HG03280 (cell line): Measurements from ENCODE around the gene DOP1A.
A peak's percentile ranks its signal among the peaks of the same experiment; 100 is the strongest.

Experiments
- ATAC-seq: cut with Tn5 transposase; IDR thresholded peaks from one replicate; pipeline ENCODE4 v1.9.1; 2021; ENCODE audit warnings: mild to moderate bottlenecking, moderate library complexity; ENCODE audit not compliant: unreplicated experiment

Gene DOP1A

DNA sequence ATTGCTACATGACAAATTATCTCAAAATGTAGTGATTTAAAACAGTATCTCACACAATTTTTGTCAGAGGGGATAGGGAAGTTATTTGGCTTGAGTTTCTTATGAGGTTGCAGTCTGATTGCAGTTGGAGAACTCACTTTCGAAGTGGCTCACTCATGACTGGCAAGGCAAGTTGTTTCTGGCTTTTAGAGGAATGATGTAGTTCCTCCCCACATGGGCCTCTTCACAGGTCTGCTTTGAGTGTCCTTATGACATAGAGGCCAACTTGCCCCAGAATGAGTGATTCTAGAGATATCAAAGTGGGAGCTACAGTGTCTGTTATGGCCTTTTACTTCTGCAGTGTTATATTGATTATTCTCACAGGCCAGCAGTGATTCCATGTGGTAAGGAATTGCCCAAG, 6.1 kb downstream of the DOP1A start:
- no peak for ATAC-seq

DNA sequence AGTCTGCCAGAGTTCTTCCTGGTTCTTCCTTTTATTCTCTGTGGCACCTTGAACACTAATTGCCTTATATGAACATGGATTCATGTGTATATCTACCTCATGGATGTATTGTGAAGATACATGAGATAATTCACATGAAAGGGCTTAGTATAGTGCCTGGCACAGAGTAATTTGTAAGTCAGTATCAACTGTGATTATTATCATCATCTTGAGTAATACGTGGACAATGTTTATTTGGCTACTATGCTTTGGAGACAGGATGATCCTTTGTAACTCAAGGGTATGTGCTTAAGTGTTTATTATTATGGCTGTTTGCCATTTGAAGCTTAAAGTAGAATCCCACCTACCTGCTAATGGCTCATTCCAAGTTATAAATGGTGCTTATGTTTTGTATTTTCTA, 16.0 kb downstream of the DOP1A start:
- ATAC-seq: no peak

DNA sequence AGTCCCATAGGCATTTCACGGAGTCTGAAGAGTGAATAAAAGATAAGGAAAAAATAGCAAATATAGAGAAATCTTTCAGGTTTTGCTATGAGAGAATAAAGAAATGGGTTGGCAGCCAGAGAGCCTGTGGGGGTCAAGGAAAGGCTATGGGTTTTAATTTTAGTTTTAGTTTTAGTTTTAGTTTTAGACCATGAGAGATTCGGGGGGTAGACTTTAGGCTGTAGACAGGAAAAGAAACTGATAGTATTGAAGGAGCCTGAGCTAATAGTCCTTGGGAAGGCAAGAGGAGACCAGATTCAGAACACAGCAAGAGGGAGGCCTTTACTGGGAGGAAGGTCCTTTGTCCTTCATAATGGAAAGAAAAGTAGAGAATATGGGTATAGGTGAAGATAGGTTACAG, 19.3 kb downstream of the DOP1A start:
- peak; percentile 99 for ATAC-seq

DNA sequence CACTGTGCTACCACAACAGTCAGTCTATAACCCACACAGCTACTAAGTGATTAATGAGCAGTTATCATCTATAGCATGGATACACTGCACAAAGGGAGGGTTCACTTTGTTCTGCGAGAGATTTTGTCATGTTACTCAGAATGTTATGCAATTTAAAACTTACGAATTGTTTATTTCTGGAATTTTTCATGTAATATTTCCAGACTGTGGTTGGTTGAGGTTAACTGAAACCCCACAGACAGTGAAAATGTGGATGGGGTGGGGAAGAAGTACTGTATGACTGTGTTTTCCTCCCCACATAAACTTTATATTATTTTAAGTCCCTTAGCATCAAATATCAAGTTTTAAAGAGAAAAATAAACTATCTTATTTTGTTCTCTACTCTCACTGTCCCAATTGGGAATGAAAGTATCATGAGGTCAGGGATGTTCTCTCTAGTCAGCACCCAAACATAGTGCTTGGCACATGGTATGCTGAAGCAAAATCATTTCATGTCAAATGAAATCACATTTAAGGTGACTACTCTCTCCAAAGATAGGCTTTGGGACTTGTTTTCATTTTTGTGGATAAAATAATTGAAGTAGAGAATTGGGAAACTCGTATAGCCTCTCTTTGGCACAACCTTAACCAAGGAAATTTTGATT, 25.4 kb downstream of the DOP1A start:
- ATAC-seq: no peak

DNA sequence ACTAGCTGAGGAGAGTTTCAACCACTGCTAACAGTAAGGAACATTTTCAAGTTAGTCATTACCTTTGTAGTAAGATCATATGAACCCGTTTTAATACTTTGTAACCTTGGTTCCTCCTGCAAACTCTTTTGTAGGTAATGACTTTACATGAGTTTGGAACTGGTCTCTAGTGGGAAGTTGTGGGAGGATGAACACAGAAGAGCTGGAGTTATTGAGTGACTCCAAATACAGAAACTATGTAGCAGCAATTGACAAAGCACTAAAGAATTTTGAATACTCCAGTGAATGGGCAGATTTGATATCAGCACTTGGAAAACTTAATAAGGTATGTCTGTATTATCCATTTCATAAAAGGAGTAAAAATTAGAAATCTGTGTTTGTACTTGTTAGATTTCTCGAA, 29.3 kb downstream of the DOP1A start:
- ATAC-seq: no peak

DNA sequence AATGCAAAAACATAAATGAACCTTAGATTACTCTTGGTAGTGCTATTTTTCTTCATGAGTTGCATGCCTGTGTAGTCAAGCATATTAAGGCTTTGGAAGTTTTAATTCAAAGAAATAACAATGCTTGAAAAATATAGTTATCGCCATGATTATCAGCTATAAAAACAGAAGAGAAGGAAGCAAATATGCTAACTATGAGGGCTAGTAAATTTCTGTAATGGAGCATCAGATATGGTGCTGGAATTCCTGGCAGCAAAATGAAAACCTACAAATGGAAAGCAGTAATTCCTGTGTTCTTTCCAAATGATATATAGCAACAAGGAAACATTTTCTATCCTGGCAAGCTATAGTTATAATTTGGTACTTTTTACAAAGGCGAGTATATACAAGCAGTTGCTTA, 29.7 kb downstream of the DOP1A start:
- ATAC-seq: no peak

DNA sequence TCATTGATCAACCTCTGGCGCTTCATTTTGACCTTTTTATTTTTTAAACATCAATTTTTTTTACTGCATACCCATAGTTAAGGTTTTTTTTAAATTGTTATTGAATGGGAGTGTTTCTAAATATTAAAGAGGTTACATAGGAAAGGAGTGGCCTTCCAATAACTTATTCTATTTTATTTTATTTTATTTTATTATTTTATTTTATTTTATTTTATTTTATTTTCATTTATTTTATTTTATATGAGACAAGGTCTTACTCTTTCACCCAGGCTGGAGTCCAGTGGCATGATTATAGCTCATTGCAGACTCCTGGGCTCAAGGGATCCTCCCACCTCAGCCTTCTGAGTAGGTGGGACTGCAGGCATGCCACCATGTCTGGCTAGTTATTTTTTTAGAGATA, 30.2 kb downstream of the DOP1A start:
- ATAC-seq: no peak

DNA sequence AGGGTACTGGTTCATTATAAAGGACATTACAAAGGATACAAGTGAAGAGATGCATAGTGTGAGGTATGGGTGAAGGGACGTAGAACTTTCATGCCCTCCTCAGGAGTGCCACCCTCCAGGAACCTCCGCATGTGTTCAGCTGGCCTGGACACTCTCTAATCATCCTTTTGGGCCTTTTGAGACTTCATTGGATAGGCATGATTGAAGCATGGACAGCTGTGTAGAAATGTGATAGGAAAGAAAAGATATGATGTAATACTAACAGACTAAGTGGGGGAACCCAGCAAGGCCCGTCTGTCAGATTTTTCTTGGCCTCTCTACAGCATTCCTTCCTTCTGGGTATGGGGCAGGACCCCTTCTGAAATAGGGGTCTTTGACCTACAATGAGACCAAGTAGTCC, 31.1 kb downstream of the DOP1A start:
- ATAC-seq: no peak

DNA sequence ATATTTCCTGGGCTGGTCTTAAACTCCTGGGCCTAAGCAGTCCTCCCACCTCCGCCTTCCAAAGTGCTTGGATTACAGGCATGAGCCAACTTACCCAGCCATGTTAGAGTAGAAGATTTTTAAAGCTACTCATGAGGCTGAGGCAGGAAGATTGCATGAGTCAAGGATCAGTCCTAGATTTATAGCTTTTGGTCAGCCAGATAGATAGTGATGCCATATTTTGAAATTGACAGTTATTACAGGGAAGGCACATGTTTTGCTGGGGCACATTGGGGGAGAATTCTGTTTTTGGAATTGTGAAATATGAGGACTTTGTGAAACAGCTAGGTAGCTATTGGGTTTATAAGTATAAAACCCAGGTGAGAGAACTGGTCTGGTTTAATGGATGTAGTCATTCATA, 40.9 kb downstream of the DOP1A start:
- ATAC-seq: no peak

DNA sequence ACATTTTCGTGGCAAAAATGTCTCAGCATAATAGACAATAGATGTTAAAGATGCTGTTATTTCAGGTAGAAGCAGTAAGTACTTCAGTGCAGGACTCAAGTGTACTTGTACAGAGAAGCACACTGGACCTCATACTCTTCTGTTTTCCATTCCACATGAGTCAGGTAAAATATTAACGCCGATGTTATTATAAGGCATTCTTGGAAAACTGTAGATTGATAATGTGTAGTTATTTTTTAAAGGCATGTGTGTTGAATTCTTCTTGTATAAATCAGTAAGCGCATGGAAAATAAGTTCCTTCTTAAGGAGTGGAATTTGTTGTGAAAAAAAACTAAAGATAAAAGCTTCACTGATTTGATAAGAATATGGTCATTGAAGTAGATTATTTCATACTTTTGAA, 45.8 kb downstream of the DOP1A start:
- no peak for ATAC-seq

DNA sequence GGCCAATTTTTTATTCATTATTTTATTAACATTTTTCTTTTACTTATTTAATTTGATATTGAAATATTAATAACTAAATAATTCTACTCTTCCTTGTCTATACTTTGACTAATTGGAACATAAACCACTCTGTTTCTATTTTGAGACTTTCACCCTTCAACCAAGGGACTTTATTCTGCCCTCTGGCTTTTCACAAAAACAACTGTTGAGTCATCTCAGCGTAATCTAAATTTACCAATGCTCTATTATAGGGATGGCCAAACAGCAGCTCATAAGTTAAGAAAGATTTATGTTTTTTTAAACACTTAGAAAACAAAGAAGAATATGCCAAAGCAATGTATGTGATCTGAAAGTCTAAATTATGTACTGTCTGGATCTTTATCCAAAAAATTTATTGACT, 46.7 kb downstream of the DOP1A start:
- no peak for ATAC-seq

DNA sequence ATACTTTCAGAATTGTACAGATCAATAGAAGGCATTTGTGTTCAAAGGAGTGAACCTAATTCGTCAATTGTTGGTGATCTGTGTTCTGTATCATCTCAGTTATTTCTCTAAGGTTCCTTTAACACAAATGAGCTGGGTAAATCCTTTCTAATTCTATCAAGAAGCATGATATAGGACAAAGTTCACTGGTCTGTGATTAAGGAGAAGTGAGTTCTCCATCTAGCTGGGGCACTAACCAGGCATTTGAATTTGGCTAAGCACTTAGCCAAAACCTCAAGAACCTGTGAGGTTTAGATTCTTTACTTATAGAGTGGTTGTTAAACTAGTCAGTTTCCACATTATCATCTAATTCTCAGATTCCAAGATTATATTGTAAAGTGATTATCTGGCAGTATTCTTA, 50.3 kb downstream of the DOP1A start:
- no peak for ATAC-seq

DNA sequence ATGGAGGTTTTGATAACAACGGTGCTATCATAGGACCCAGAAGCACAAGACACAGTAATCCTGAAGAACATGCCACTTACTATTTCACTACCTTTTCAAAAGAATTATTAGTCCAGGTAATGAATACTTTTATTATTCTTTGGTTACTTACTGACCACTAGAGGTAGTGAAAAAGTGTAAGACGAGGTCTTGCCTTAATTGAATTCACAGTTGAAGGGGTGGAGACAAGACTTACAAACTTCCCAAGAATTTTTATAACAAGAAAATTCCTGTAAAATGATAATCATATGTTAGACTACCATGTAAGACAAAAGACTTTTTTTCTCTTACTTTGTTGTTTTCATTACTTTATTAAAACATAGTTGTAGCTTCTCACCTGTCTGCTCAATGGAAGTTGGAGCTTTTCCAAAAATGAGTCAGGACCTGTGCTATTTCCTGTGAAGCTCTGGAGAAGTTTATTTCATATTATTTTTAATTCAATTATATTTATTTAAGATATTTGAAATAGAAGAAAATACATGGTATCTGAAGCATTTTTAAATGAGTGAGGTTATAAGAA, 52.4 kb downstream of the DOP1A start:
- ATAC-seq: no peak

DNA sequence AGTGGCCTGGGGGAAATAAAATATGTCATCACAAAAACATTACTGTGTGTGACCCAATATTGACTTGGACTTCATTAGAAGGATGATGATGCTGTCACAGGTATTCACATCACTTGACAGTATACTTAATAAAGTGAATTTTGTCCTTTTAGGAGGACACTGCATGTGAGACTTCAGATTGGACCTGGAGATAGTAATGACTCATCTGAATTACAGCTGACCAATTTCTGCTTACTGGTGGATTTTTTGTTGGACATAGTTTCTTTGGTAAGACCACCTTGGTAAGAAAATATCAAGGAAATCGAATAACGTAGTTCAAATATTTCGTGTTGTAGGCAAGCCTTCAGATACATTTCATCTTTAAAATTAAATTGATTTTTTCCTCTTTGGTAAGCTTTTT, 57.1 kb downstream of the DOP1A start:
- no peak for ATAC-seq

DNA sequence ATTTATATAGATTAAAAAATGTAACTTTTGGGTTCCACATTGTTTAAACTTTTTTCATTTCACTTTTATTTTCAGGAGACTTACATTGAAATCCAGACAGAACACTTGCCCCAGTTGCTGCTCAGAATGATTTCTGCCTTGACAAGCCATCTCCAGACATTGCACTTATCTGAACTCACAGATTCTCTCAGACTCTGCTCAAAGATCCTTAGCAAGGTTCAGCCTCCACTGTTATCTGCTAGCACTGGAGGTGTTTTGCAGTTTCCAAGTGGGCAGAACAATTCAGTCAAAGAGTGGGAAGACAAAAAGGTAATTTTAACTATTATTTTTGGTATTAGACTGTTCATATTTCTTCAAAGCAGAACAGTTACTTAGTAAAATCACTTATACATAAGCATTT, 58.0 kb downstream of the DOP1A start:
- no peak for ATAC-seq

DNA sequence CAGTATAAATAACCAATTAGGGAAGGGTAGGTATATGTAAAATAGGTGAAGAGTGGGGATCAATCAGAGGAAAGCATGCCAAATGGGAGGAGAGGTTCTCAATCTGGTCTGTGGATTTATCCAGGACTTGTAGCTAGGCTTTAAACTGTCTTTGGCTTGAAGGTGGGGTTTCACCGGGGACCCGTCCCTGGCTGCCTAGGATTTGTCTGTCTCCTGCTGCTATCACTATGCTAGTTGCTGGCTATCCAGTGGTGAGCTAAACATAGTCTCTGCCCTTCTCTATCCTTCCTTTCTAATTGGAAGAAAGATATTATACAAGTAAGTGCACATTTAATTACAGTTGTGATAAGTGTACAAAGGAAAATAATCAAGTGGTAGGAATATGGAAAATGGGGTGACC, 58.8 kb downstream of the DOP1A start:
- ATAC-seq: no peak

DNA sequence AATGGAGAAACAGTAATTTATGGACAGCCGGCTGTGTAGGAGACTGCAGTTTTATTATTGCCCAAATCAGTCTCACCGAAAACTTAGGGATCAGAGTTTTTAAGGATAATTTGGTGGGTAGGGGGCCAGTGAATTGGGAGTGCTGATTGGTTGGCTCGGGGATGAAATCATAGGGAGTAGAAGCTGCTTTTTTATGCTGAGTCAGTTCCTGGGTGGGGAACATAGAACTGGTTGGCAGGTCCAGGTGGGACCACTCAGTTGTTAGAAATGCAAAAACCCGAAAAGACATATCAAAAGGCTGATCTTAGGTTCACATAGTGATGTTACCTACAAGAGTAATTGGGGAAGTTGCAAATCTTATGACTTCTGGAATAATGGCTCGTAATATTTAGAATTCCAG, 59.3 kb downstream of the DOP1A start:
- no peak for ATAC-seq

DNA sequence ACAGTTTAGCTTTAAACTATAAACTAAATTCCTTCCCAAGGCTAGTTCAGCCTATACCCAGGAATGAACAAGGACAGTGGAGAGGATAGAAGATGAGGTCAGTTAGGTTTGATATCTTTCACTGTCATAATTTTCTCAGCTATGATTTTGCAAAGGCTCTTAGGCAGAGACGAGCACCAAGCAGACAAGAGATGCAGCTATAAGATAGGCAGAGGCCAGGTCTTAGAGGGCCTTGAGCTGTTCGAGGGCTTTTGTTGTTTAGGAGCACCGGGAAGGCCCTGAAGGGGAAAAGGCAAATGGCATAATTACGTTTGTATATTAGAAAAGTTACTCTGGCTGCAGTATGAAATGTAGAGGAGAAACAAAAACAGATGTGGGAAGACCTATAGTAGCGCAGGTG, 59.8 kb downstream of the DOP1A start:
- no peak for ATAC-seq

DNA sequence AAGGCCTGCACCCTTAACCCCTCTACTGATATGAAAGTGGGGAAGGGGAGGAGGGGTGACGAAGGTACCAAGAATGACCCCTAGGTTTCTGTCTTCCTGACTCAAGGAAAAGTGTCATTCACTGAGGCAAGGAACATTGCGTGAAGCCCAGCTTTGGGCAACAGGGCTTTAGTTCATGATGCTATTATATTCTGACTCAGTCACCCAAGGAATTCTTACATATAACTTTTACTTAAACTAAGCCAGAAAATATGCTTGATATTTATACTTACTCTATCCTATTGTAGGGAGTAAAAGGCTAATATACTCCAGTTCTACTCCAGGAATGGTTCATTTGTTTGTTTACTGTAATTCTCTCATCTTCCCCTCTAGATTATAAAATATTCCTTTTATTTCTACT, 60.5 kb downstream of the DOP1A start:
- no peak for ATAC-seq

DNA sequence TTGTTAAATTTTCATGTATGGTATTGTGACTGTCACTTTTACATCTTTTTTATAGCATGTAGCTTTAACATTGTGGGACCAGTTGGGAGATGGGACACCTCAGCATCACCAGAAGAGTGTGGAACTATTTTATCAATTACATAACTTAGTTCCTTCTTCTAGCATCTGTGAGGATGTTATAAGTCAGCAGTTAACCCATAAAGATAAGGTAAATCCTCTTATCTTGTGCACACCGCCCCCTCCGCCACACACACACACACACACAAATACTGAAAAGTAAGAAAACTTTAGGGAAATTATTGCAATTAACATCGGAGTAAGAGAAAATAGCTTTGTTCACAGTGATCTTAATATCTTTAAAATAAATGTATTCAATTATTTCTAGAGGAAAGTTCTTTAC, 64.7 kb downstream of the DOP1A start:
- ATAC-seq: no peak

DNA sequence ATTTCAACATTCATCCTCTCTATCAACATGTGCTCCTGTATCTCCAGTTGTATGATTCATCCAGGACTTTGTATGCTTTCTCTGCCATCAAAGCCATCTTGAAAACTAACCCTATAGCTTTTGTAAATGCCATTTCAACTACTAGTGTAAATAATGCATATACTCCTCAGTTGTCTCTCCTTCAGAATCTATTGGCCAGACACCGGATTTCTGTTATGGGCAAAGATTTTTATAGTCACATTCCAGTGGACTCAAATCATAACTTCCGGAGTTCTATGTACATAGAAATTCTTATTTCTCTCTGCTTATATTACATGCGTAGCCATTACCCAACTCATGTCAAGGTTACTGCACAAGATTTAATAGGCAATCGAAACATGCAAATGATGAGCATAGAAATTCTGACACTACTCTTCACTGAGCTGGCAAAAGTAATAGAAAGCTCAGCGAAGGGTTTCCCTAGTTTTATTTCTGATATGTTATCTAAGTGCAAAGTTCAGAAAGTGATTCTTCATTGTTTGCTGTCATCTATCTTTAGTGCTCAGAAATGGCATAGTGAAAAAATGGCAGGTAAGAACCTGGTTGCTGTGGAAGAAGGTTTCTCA, 70.7 kb downstream of the DOP1A start:
- no peak for ATAC-seq

DNA sequence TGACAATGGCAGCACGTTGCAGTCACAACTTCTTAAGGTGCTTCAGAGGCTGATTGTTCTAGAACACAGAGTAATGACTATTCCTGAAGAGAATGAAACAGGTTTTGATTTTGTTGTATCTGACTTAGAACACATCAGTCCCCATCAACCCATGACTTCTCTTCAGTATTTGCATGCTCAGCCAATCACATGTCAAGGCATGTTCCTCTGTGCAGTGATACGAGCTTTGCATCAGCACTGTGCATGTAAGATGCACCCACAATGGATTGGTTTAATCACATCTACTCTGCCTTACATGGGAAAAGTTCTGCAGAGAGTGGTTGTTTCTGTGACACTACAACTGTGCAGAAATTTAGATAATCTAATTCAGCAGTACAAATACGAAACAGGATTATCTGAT, 71.3 kb downstream of the DOP1A start:
- no peak for ATAC-seq

DNA sequence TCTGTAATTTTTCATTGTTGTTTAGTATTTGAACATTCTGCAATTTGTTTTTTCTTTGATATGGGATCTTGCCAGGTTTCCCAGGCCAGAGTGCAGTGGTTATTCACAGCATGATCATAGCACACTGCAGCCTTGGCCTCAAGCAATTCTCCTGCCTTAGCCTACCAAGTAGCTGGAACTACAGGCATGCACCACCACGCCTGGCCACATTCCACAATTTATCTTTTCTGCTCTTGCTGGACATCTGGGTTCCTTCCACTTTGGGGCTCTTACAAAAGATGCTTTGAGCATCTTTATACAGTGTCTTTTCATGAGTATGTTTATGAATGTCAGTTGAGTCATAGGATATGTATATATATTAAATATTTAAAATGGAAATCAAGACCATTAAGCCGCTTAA, 83.6 kb downstream of the DOP1A start:
- ATAC-seq: no peak
